Calu3 (cell line): ENCODE measurements around the gene IFRD1. TPM values are rescaled to one million over a fixed set of nuclear protein-coding genes. Genes with fewer than 3 reads are reported as not detected.

Experiments used
- BruUV-seq: library from RNA; stranded (reverse); fragments of 400-500 nt; replicated peaks from 2 replicates; lab custom pipeline; 2021; lab: Mats Ljungman, UMichigan
- CTCF ChIA-PET: fragments of 300-600 bp; sonication (Branson Sonifier 250); formaldehyde crosslinking; loops from one replicate; lab custom pipeline; 2022; ENCODE audit warnings: antibody characterized with exemption; lab: Charles Lee
- DNase-seq: peaks from one replicate; pipeline ENCODE4 v3.0.0; 2022
- H3K27ac Mint-ChIP-seq: one replicate; pipeline ENCODE4 v1.8.0; 2022; ENCODE audit warnings: mixed read lengths; ENCODE audit not compliant: unreplicated experiment
- H3K27me3 Mint-ChIP-seq: one replicate; pipeline ENCODE4 v1.8.0; 2022; ENCODE audit warnings: mixed read lengths; ENCODE audit not compliant: unreplicated experiment
- H3K36me3 Mint-ChIP-seq: one replicate; pipeline ENCODE4 v1.8.0; 2022; ENCODE audit warnings: mild to moderate bottlenecking, moderate library complexity, mixed read lengths; ENCODE audit not compliant: insufficient read depth, unreplicated experiment
- H3K4me1 Mint-ChIP-seq: one replicate; pipeline ENCODE4 v1.8.0; 2022; ENCODE audit warnings: mild to moderate bottlenecking, low read depth, mixed read lengths; ENCODE audit not compliant: unreplicated experiment
- H3K4me3 Mint-ChIP-seq: one replicate; pipeline ENCODE4 v1.8.0; 2022; ENCODE audit warnings: mild to moderate bottlenecking, low read depth, moderate library complexity, mixed read lengths; ENCODE audit not compliant: unreplicated experiment
- H3K9me3 Mint-ChIP-seq: one replicate; pipeline ENCODE4 v1.8.0; 2022; ENCODE audit warnings: low read depth, mixed read lengths; ENCODE audit not compliant: unreplicated experiment
- CTCF ChIP-seq: fragments of 200-600 bp; IDR thresholded peaks from one replicate; pipeline ENCODE4 v1.8.0; 2022; ENCODE audit warnings: antibody characterized with exemption; ENCODE audit not compliant: unreplicated experiment
- intact Hi-C: fragments of 100-400 bp; cut with micrococcal nuclease; formaldehyde crosslinking; loops from one replicate; pipeline ENCODE4 v1.10.0; 2022; ENCODE audit not compliant: unreplicated experiment
- total RNA-seq: library from RNA; stranded (reverse); gene quantifications from 2 replicates; pipeline ENCODE4 v1.2.3, GENCODE V29; 2022

Gene IFRD1
- total RNA-seq, 1 experiment from 2014 or later = 44.6 TPM

GRCh38 chr7:112423987-112424386 is 26.3 kb upstream of the IFRD1 start:
- CTCF ChIA-PET = interaction anchor here (1.6 kb wide), 1 partner anchor 17 kb away, joined by 4 read pairs; no protein-coding TSS in a partner anchor
- BruUV-seq = no TSS peak
- H3K4me3 Mint-ChIP-seq = no peak overlapping the region
- H3K9me3 Mint-ChIP-seq = no peaks in the 10 kb centered on the region
- no peaks in the 10 kb centered on the region for H3K36me3 Mint-ChIP-seq
- no peak overlapping the region for H3K27ac Mint-ChIP-seq
- peaks cover 25% of the 10 kb centered on the region for H3K4me1 Mint-ChIP-seq
- TF ChIP-seq CTCF = no peak
- intact Hi-C loops = loop anchor here (2.0 kb wide), 1 partner anchor 25 kb away; no protein-coding TSS in a partner anchor
- no peaks in the 10 kb centered on the region for H3K27me3 Mint-ChIP-seq
- DNase-seq = no peak

GRCh38 chr7:112427984-112428383 is 22.3 kb upstream of the IFRD1 start:
- intact Hi-C loops = no loop called here
- Mint-ChIP-seq H3K36me3 (no peaks in the 10 kb centered on the region), H3K4me1 (peaks cover 9% of the 10 kb centered on the region), H3K27me3 (no peaks in the 10 kb centered on the region), H3K27ac (no peak overlapping the region), H3K9me3 (no peaks in the 10 kb centered on the region), H3K4me3 (no peak overlapping the region)
- CTCF ChIA-PET = no interaction called here
- DNase-seq = no peak
- no TSS peak for BruUV-seq
- TF ChIP-seq CTCF = no peak

GRCh38 chr7:112428715-112429114 is 21.5 kb upstream of the IFRD1 start:
- H3K36me3 Mint-ChIP-seq = no peaks in the 10 kb centered on the region
- no peak overlapping the region for H3K27ac Mint-ChIP-seq
- no peaks in the 10 kb centered on the region for H3K9me3 Mint-ChIP-seq
- BruUV-seq = no TSS peak
- no peak for TF ChIP-seq CTCF
- peaks cover 2% of the 10 kb centered on the region for H3K4me1 Mint-ChIP-seq
- no peak overlapping the region for H3K4me3 Mint-ChIP-seq
- DNase-seq = no peak
- no peaks in the 10 kb centered on the region for H3K27me3 Mint-ChIP-seq
- CTCF ChIA-PET = no interaction called here
- intact Hi-C loops = no loop called here

- CTCF ChIA-PET = no interaction called here
Measured at GRCh38 chr7:112430649-112431048, 19.6 kb upstream of the IFRD1 start.

More at GRCh38 chr7:112430649-112431048, 19.6 kb upstream of the IFRD1 start:
- Mint-ChIP-seq H3K4me3 (no peak overlapping the region), H3K4me1 (no peaks in the 10 kb centered on the region), H3K9me3 (no peaks in the 10 kb centered on the region), H3K27me3 (no peaks in the 10 kb centered on the region), H3K27ac (no peak overlapping the region), H3K36me3 (no peaks in the 10 kb centered on the region)
- no peak for DNase-seq
- no TSS peak for BruUV-seq
- intact Hi-C loops = no loop called here
- TF ChIP-seq CTCF = no peak
